ENCODE results near the gene PTGIS. TPM values are rescaled to one million over a fixed set of nuclear protein-coding genes. Genes with fewer than 3 reads are reported as not detected.
A peak's percentile ranks its signal among the peaks of the same experiment; 100 is the strongest.

The PTGIS gene
- total RNA-seq, 4 donors from 2014 or later = 4.4 to 41.2 (median 16.2) TPM

DNA sequence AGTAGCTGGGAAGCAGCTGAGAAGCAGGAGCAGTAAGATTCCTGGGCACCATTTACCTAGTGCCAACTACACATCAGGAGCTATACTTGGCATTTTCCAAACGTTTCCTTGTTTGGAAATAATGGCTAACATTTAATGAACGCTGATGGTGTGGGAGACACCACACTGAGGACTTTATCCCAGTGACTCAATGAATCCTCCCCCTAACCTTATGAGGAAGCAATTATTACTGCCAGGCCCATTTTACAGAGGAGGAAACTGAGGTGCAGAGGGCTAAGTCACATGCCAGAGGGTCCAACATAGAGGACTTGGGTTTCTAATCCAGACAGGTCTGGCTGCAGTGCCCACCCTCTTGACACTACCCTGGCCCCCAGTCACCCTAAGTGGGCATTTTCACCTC, 6.1 kb downstream of the PTGIS start:
- Histone ChIP-seq H3K36me3 (no peaks in the 10 kb centered on the region), H3K27me3 (no peaks in the 10 kb centered on the region), H3K9me3 (no peaks in the 10 kb centered on the region), H3K27ac (peak overlapping the region in 1 of 3 donors; percentile 11), H3K4me1 (peaks cover 0 to 10% of the 10 kb centered on the region in 2 donors), H3K4me3 (replicated peaks in 1 of 3) (no peak overlapping the region)
- intact Hi-C loops (cut with DNase I) = no loop called here
- TF ChIP-seq CTCF (IDR thresholded peaks at IDR 0.05) (no peak), POLR2A (IDR thresholded peaks at IDR 0.05) (no peak)
- DNase-seq = no peak
- 78 to 83% methylated on average over 2 of the region's 2 CpGs for WGBS, 2 donors

DNA sequence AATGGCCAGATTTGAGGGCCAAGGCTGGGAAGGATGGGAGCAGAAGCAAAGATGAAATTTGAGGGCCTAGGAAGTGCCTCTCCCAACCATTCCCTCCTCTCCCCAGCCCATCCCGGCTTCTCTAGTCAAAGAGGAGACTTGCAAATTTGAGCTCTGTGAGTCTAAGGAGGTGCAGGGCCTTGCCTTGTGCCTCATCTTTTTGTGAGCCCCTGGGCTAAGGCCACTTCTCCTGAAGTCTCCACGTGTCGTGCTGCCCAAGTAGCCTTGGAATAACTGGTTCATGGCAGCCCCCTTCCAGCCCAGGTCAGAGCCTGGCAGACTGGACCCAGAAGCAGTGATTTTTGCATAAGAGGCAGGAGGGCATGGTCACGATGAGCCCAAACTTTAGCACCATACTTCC, 6.7 kb downstream of the PTGIS start:
- 82 to 83% methylated on average over 4 of the region's 4 CpGs for WGBS, 2 donors
- Histone ChIP-seq H3K27me3 (no peaks in the 10 kb centered on the region), H3K27ac (no peak overlapping the region), H3K36me3 (no peaks in the 10 kb centered on the region), H3K4me3 (replicated peaks in 1 of 3) (no peak overlapping the region), H3K9me3 (no peaks in the 10 kb centered on the region), H3K4me1 (peaks cover 0 to 10% of the 10 kb centered on the region in 2 donors)
- intact Hi-C loops (cut with DNase I) = no loop called here
- TF ChIP-seq CTCF (IDR thresholded peaks at IDR 0.05) = no peak
- no peak for TF ChIP-seq POLR2A (IDR thresholded peaks at IDR 0.05)
- DNase-seq = no peak

DNA sequence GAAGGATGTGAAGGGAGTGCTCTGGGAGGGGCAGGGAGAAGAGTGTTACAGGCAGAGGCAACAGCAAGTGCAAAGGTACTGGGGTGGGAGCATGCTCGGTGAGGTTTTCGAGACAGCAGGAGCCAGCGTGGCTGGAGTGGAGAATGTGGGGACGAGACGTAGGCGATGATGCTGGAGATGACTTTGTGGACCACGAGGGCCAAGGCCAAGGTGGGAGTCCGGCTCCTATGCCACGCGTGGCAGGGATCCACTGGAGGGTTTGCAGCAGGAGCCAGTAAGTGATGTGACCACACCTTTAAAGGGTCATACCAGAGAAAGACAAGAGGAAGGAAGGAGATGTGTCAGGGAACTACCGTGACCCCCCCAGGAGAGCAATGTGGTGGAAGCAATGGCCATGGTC, 7.3 kb downstream of the PTGIS start:
- intact Hi-C loops (cut with DNase I) = no loop called here
- no peak overlapping the region for H3K4me3 ChIP-seq (replicated peaks in 1 of 3)
- WGBS, 2 donors = 90 to 93% methylated on average over 11 of the region's 11 CpGs
- peaks cover 0 to 10% of the 10 kb centered on the region in 2 donors for H3K4me1 ChIP-seq
- DNase-seq = no peak
- H3K9me3 ChIP-seq = no peaks in the 10 kb centered on the region
- H3K36me3 ChIP-seq = no peaks in the 10 kb centered on the region
- H3K27ac ChIP-seq = no peak overlapping the region
- TF ChIP-seq POLR2A (IDR thresholded peaks at IDR 0.05) (no peak), CTCF (IDR thresholded peaks at IDR 0.05) (no peak)
- H3K27me3 ChIP-seq = no peaks in the 10 kb centered on the region

- DNase-seq = no peak
- no peaks in the 10 kb centered on the region for H3K27me3 ChIP-seq
- H3K4me1 ChIP-seq = peaks cover 0 to 10% of the 10 kb centered on the region in 2 donors
- intact Hi-C loops (cut with DNase I) = no loop called here
- H3K4me3 ChIP-seq (replicated peaks in 1 of 3) = no peak overlapping the region
- WGBS, 2 donors = 94% methylated on average over 7 of the region's 7 CpGs
- TF ChIP-seq CTCF (IDR thresholded peaks at IDR 0.05) (no peak), POLR2A (IDR thresholded peaks at IDR 0.05) (no peak)
- no peaks in the 10 kb centered on the region for H3K9me3 ChIP-seq
- no peaks in the 10 kb centered on the region for H3K36me3 ChIP-seq
- no peak overlapping the region for H3K27ac ChIP-seq
Observed at GRCh38 chr20:49560186-49560585, 7.8 kb downstream of the PTGIS start.

DNA sequence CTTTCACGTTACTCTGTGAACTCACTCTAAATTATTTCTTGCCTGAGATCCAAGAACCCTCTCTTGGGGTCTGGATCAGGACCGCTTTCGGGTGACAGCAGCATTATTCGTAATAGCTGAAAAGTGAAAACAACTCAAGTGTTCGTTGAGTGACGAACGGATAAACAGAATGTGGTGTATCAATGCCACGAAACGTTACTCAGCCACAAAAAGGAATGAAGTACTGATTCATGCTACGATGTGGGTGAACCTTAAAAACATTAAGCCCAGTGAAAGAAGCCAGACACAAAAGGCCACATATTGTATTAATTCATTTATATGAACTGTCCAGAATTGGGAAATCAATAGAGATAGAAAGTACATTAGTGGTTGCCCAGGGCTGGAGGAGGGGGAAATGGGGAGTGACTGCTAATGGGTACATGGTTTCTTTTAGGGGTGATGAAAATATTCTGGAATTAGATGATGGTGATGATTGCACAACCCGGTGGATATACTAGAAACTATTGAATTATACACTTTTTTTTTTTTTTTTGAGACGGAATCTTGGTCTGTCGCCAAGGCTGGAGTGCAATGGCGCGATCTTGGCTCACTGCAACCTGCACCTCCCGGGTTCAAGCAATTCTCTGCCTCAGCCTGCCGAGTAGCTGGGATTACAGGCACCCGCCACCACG, 8.4 kb downstream of the PTGIS start:
- no peak overlapping the region for H3K4me3 ChIP-seq (replicated peaks in 1 of 3)
- no peak for TF ChIP-seq POLR2A (IDR thresholded peaks at IDR 0.05)
- TF ChIP-seq CTCF (IDR thresholded peaks at IDR 0.05) = no peak
- 70 to 75% methylated on average over 19 of the region's 19 CpGs for WGBS, 2 donors
- H3K9me3 ChIP-seq = no peaks in the 10 kb centered on the region
- H3K27me3 ChIP-seq = no peaks in the 10 kb centered on the region
- intact Hi-C loops (cut with DNase I) = no loop called here
- no peaks in the 10 kb centered on the region for H3K36me3 ChIP-seq
- peaks cover 0 to 10% of the 10 kb centered on the region in 2 donors for H3K4me1 ChIP-seq
- no peak overlapping the region for H3K27ac ChIP-seq
- no peak for DNase-seq

Data from thyroid gland (tissue), 4 donors.